Keratinocyte (primary cell): Measurements from ENCODE around the gene CLIP4. TPM values are rescaled to one million over a fixed set of nuclear protein-coding genes. Genes with fewer than 3 reads are reported as not detected.

Source experiments
- DNase-seq: peaks from one replicate; pipeline ENCODE4 v3.0.0-alpha.2; 2011; ENCODE audit warnings: low read depth, missing footprints, low spot score
- FAIRE-seq: peaks from 2 replicates; lab custom pipeline; 2011; peaks lifted over from hg19 to GRCh38; lab: Jason Lieb, UNC
- H2AFZ ChIP-seq: 2 replicates; pipeline ENCODE4 v1.6.0; 2012; ENCODE audit warnings: low read length, control low read depth, inconsistent platforms; ENCODE audit not compliant: control insufficient read depth
- H3K27ac ChIP-seq: 2 replicates; pipeline ENCODE4 v1.5.1; 2011; ENCODE audit warnings: low read length; ENCODE audit not compliant: control insufficient read depth, insufficient read depth
- H3K27me3 ChIP-seq: 3 replicates; pipeline ENCODE4 v1.6.0; 2011; ENCODE audit warnings: low read length; ENCODE audit not compliant: control insufficient read depth, insufficient read depth; ENCODE audit errors: extremely low read depth
- H3K36me3 ChIP-seq, 2 experiments: 2 replicates in 1 of 2; 3 replicates in 1 of 2; pipeline ENCODE4 v1.5.1; 2011; ENCODE audit warnings: low read length in 2 of 2, mild to moderate bottlenecking in 1 of 2; ENCODE audit not compliant: control insufficient read depth in 2 of 2, insufficient read depth in 2 of 2; ENCODE audit errors: extremely low read depth in 1 of 2
- H3K4me1 ChIP-seq: 3 replicates; pipeline ENCODE4 v1.5.1; 2011; ENCODE audit warnings: low read length; ENCODE audit not compliant: control insufficient read depth, insufficient read depth; ENCODE audit errors: extremely low read depth
- H3K4me2 ChIP-seq: 3 replicates; pipeline ENCODE4 v1.6.0; 2011; ENCODE audit warnings: low read depth, low read length; ENCODE audit not compliant: control insufficient read depth, insufficient read depth; ENCODE audit errors: extremely low read depth
- H3K4me3 ChIP-seq, 3 experiments: fragments of 200-600 bp in 1 of 3; sonication (generic) in 1 of 3; 2 replicates in 2 of 3; 3 replicates in 1 of 3; pipeline ENCODE4 v1.5.1; 2011 to 2016; ENCODE audit warnings: low read length in 3 of 3, mild to moderate bottlenecking in 3 of 3, control low read depth in 2 of 3, inconsistent platforms in 1 of 3, low read depth in 1 of 3, mixed read lengths in 1 of 3, mixed run types in 1 of 3, moderate library complexity in 1 of 3; ENCODE audit not compliant: control insufficient read depth in 2 of 3, insufficient read depth in 2 of 3; ENCODE audit errors: extremely low read depth in 1 of 3
- H3K79me2 ChIP-seq: 2 replicates; pipeline ENCODE4 v1.6.0; 2012; ENCODE audit warnings: low read length; ENCODE audit not compliant: control insufficient read depth, insufficient read depth
- H3K9ac ChIP-seq: 3 replicates; pipeline ENCODE4 v1.6.0; 2011; ENCODE audit warnings: low read length; ENCODE audit not compliant: control insufficient read depth, insufficient read depth; ENCODE audit errors: extremely low read depth
- H3K9me1 ChIP-seq: 3 replicates; pipeline ENCODE4 v1.6.0; 2011; ENCODE audit warnings: low read length; ENCODE audit not compliant: control insufficient read depth, insufficient read depth; ENCODE audit errors: extremely low read depth
- H3K9me3 ChIP-seq: 2 replicates; pipeline ENCODE4 v1.5.1; 2012; ENCODE audit warnings: low read depth, low read length; ENCODE audit not compliant: control insufficient read depth
- H4K20me1 ChIP-seq: 3 replicates; pipeline ENCODE4 v1.6.0; 2011; ENCODE audit warnings: low read length; ENCODE audit not compliant: control insufficient read depth, insufficient read depth; ENCODE audit errors: extremely low read depth
- EZH2 ChIP-seq: IDR thresholded peaks from one replicate; pipeline ENCODE4 v1.6.1; 2012; ENCODE audit warnings: inconsistent platforms, mild to moderate bottlenecking, low read length, moderate library complexity
- dilution Hi-C: fragments of 300-500 bp; cut with MboI; formaldehyde crosslinking; loops from one replicate; pipeline ENCODE4 v1.7.0; 2020; ENCODE audit warnings: low sequenced_read_pairs; ENCODE audit not compliant: extremely low pct_ligation_motif_present
- polyA plus RNA-seq, 5 experiments: library from polyadenylated mRNA; depleted of rRNA in 3 of 5; stranded (reverse) in 3 of 5; stranded (forward) in 1 of 5; unstranded in 1 of 5; fragments of >200 nt; gene quantifications; 1 replicate in 1 of 5; 2 replicates in 3 of 5; 3 replicates in 1 of 5; pipeline versions ENCODE4 v1.2.1 to v1.2.3, GENCODE V29; 2011 to 2012; ENCODE audit warnings: missing spikeins in 2 of 5, low read depth in 1 of 5, low replicate concordance in 1 of 5
- TF ChIP-seq, protein P1 (sequence below), 3 experiments: IDR thresholded peaks in 1 of 3; conservative IDR thresholded peaks in 1 of 3; optimal IDR thresholded peaks in 1 of 3; 2 replicates in 2 of 3; 3 replicates in 1 of 3; pipeline versions ENCODE3 to v1.5.1; 2011; ENCODE audit warnings: low read length in 3 of 3, mild to moderate bottlenecking in 3 of 3, moderate library complexity in 2 of 3, control low read depth in 1 of 3, inconsistent platforms in 1 of 3; ENCODE audit not compliant: insufficient read depth in 2 of 3; ENCODE audit errors: extremely low read depth in 1 of 3

Gene CLIP4
- polyA plus RNA-seq, 1 donor (not counting 4 experiments of a cell fraction or from before 2014, with no cell fraction given) = 46.6 TPM

DNA sequence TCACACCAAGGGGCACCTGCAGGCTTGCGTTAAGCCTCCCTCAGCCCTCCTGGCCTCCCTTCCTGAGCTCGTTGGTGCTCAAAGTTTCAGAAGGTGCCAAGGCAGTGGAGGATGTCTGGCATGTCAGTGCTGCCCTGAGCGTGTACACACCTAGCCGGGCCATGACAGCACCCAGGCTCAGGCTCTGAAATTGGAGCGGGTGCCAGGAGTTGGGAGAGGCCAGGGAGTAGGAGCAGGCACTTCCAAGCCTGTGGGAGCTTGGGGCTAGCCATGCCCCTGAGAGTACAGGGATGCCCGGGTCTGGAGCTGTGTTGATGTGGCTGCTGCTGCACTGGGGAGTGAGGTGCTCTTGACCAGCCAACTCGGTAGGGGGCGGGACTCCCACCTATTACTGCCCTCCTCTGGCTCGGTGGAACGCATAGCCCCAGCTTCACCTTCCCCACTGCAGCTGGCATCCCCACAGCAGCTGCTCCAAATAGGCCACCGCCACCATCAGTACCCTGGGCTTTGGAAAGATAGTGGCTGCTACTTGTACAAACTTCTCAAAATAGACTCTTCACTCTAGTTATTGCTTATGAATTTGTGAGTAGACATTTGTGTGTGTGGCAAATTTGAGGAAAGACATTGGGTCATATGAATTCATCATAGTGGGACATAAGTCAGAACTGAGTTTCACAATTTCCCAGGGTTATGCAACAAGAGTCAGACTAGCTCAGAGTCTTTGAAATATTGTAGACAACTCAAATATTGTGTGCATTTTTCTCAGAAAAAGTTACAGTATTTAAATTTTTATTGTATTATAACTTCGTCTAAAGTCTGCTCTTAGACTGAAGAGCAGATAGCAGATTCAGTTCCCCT, 34.1 kb upstream of the CLIP4 start:
- peaks cover 7% of the 10 kb centered on the region for H3K9me3 ChIP-seq
- H3K9ac ChIP-seq = no peak overlapping the region
- no peak for DNase-seq
- H3K9me1 ChIP-seq = no peaks in the 10 kb centered on the region
- no peaks in the 10 kb centered on the region for H3K27me3 ChIP-seq
- H2AFZ ChIP-seq = no peak overlapping the region
- dilution Hi-C loops = no loop called here
- H3K79me2 ChIP-seq = no peaks in the 10 kb centered on the region
- no peak for FAIRE-seq
- H3K4me1 ChIP-seq = no peaks in the 10 kb centered on the region
- H4K20me1 ChIP-seq = no peaks in the 10 kb centered on the region
- no peak overlapping the region for H3K27ac ChIP-seq
- no peak overlapping the region for H3K4me3 ChIP-seq
- H3K36me3 ChIP-seq = no peaks in the 10 kb centered on the region
- TF ChIP-seq EZH2 = no peak
- TF ChIP-seq, protein P1, sequence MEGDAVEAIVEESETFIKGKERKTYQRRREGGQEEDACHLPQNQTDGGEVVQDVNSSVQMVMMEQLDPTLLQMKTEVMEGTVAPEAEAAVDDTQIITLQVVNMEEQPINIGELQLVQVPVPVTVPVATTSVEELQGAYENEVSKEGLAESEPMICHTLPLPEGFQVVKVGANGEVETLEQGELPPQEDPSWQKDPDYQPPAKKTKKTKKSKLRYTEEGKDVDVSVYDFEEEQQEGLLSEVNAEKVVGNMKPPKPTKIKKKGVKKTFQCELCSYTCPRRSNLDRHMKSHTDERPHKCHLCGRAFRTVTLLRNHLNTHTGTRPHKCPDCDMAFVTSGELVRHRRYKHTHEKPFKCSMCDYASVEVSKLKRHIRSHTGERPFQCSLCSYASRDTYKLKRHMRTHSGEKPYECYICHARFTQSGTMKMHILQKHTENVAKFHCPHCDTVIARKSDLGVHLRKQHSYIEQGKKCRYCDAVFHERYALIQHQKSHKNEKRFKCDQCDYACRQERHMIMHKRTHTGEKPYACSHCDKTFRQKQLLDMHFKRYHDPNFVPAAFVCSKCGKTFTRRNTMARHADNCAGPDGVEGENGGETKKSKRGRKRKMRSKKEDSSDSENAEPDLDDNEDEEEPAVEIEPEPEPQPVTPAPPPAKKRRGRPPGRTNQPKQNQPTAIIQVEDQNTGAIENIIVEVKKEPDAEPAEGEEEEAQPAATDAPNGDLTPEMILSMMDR (optimal IDR thresholded peaks at IDR 0.05 in 1 of 3, IDR thresholded peaks at IDR 0.05 in 1 of 3, conservative IDR thresholded peaks at IDR 0.05 in 1 of 3; ENCODE audit: extremely low read depth in 1 of 3, insufficient read depth in 2 of 3, low read length in 3 of 3) = no peak
- H3K4me2 ChIP-seq = no peak overlapping the region

DNA sequence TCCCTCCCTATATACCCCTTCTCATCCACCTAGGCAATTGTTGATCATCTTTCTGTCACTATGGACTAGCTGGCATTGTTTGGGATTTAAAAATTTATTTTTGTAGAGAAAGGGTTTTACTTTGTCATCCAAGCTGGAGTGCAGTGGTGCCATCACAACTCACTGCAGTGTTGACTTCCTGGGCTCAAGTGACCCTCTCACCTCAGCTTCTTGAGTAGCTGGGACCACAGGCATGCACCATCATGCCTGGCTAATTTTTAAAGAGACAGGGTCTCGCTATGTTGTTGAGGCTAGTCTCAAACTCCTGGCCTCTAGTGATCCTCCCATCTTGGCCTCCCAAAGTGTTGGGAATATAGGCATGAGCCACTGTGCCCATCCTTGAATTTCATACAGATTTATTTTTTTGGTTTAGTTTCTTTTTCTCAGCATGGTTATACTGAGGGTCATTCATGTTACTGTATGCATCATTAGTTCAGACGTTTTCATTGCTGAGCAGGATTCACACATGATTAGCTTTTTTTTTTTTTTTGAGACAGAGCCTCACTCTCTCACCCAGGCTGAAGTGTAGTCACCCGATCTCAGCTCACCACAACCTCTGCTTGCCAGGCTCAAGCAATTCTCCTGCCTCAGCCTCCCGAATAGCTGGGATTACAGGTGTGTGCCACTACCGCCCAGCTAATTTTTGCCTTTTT, 32.3 kb upstream of the CLIP4 start:
- no peak overlapping the region for H3K4me2 ChIP-seq
- H3K9ac ChIP-seq = no peak overlapping the region
- no peaks in the 10 kb centered on the region for H3K9me1 ChIP-seq
- peaks cover 7% of the 10 kb centered on the region for H3K9me3 ChIP-seq
- no peaks in the 10 kb centered on the region for H3K27me3 ChIP-seq
- no peaks in the 10 kb centered on the region for H4K20me1 ChIP-seq
- no peak overlapping the region for H3K27ac ChIP-seq
- H2AFZ ChIP-seq = no peak overlapping the region
- no peak overlapping the region for H3K4me3 ChIP-seq
- H3K4me1 ChIP-seq = no peaks in the 10 kb centered on the region
- no peak for DNase-seq
- H3K36me3 ChIP-seq = no peaks in the 10 kb centered on the region
- dilution Hi-C loops = no loop called here
- no peak for FAIRE-seq
- TF ChIP-seq EZH2 = no peak
- TF ChIP-seq, protein P1 (optimal IDR thresholded peaks at IDR 0.05 in 1 of 3, IDR thresholded peaks at IDR 0.05 in 1 of 3, conservative IDR thresholded peaks at IDR 0.05 in 1 of 3; ENCODE audit: extremely low read depth in 1 of 3, insufficient read depth in 2 of 3, low read length in 3 of 3) = no peak
- no peaks in the 10 kb centered on the region for H3K79me2 ChIP-seq
